Smooth muscle cell of the brain vasculature (primary cell): ENCODE measurements around the gene TAF1B.

Source experiments
- DNase-seq: peaks from one replicate; pipeline ENCODE4 v3.0.0-alpha.2; 2012; ENCODE audit warnings: low read depth, low spot score

The TAF1B gene

GRCh38 chr2:9964334-9964980 lies 121.2 kb downstream of the TAF1B start:
- DNase-seq = no peak

GRCh38 chr2:9965119-9965822 lies 122.0 kb downstream of the TAF1B start:
- no peak for DNase-seq

GRCh38 chr2:9966491-9967022 lies 123.3 kb downstream of the TAF1B start:
- no peak for DNase-seq

GRCh38 chr2:9967053-9967775 lies 123.9 kb downstream of the TAF1B start:
- no peak for DNase-seq

GRCh38 chr2:9968553-9969497 lies 125.6 kb downstream of the TAF1B start:
- DNase-seq = no peak

GRCh38 chr2:9970200-9971044 lies 127.1 kb downstream of the TAF1B start:
- DNase-seq = no peak

- DNase-seq = no peak
These were observed 128.0 kb downstream of the TAF1B start for GRCh38 chr2:9971105-9971818.

- DNase-seq = no peak
These were observed 128.6 kb downstream of the TAF1B start for GRCh38 chr2:9971890-9972289.

GRCh38 chr2:9972621-9973479 lies 129.6 kb downstream of the TAF1B start:
- DNase-seq = no peak

- DNase-seq = no peak
These were observed 130.4 kb downstream of the TAF1B start for GRCh38 chr2:9973690-9974089.

GRCh38 chr2:9974343-9974742 lies 131.1 kb downstream of the TAF1B start:
- DNase-seq = peak; percentile 56

GRCh38 chr2:9975328-9975727 lies 132.1 kb downstream of the TAF1B start:
- DNase-seq = no peak

GRCh38 chr2:9975805-9976447 lies 132.7 kb downstream of the TAF1B start:
- peak; percentile 90 for DNase-seq

- no peak for DNase-seq
These were observed 136.7 kb downstream of the TAF1B start for GRCh38 chr2:9979977-9980376.

GRCh38 chr2:9980520-9980919 lies 137.2 kb downstream of the TAF1B start:
- DNase-seq = no peak

GRCh38 chr2:9981655-9982054 lies 138.4 kb downstream of the TAF1B start:
- no peak for DNase-seq

- DNase-seq = no peak
These were observed 139.0 kb downstream of the TAF1B start for GRCh38 chr2:9982248-9982647.

GRCh38 chr2:9982891-9983290 lies 139.6 kb downstream of the TAF1B start:
- DNase-seq = no peak
